GM19035 (cell line): ENCODE results near the gene LGALS3.

ENCODE experiments used
- ATAC-seq: cut with Tn5 transposase; IDR thresholded peaks from one replicate; pipeline ENCODE4 v1.9.1; 2021; ENCODE audit not compliant: unreplicated experiment

Gene LGALS3

DNA sequence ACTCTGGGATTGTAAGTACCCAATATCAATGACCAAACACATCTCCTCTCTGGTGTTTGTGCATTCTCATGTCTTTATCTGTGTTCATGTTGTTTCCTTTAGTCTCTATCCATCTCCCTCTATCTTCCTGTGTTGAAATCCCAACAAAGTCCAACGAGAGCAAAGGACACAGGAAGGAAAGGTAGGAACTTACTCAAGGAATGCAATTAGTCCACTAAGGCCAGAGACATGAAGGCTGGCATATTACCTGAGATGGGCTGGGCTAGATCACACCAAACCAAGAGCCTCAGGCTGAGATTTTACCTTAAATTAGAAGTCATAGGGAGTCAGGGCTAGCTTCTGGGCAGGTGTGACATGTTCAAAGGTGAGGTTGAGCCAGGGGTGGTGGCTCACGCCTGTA lies 14.3 kb upstream of the LGALS3 start:
- no peak for ATAC-seq

DNA sequence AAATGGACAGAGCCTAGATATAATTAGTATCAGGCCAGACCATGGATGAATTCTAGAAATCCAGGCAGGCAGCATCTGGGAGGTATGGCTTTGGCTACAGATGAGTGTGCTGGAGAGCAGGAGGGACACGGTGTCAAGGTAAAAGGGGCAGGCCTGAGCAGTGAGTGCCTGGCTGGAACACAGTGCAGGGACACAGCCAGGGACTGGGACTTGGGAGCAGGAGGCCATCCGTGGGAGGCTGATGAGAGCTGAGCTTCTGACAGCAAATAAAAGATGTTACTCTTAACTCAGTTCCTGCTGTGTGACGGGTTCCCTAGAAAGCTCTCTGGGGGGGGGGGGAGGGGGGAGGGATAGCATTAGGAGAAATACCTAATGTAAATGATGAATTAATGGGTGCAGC lies 13.6 kb upstream of the LGALS3 start:
- ATAC-seq = no peak

DNA sequence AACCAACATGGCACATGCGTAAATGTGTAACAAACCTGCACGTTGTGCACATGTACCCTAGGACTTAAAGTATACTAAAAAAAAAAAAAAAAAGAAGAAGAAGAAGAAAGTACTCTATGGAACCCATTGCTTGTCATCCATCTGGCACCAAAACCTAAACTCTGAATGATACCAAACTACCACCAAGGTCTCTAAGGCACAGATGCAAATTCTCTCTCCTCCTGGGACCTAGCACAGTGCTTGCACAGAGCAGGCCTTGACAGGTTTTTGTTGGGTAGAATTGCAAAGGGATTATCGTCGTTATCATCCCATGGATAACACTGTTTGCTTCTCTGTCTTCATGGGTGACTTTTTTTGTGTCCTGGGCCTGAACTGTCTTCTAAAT lies 13.2 kb upstream of the LGALS3 start:
- ATAC-seq = no peak

GRCh38 chr14:55116246-55117030 lies 12.6 kb upstream of the LGALS3 start:
- no peak for ATAC-seq

DNA sequence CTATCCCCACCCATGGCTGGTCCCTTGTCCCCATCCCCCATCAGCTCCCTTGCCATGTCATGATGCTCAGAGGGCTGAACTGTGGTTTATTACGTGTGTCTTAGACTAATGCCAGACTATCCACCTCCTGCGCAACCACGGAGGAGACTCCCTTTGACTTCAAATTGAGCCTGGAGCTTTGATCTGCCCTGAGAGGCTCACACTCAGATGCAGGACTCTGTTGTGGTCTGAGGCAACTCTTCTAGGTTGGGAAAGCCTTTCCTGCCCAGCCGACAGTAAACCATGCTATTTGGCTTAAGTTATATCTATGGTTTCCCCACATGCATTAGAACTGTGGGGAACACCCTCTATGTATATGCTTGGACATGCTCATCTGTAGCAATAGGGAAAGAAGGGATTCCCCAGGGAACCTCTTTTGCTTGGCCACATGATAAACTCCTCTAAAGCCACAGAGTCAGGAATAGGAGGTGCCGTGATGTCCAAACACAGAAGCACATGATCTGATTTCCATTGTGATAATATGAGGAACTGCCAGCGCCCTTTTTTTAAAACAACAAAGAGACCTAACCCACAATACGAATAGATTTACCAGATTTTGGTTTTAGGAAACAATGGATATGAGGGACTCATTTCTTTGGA lies 11.1 kb upstream of the LGALS3 start:
- ATAC-seq = no peak

DNA sequence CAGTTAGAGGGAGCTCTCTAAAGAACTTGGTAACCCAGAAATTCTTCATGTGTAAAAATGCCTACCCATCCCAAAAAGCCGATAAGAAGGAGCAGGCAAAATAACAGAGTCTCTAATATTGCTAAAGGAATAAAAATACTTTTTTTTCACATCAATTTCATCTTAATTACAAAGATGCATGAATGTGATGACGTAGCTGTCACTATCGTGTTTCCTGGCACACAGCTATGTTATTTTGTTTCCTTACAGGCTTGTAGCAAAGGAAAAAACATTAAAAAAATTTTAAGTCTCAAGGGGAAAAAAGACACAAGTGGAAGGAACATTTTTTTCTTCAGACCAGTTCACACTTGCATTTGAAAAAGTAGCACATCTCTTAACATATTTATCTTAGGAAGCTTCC lies 10.3 kb upstream of the LGALS3 start:
- no peak for ATAC-seq

DNA sequence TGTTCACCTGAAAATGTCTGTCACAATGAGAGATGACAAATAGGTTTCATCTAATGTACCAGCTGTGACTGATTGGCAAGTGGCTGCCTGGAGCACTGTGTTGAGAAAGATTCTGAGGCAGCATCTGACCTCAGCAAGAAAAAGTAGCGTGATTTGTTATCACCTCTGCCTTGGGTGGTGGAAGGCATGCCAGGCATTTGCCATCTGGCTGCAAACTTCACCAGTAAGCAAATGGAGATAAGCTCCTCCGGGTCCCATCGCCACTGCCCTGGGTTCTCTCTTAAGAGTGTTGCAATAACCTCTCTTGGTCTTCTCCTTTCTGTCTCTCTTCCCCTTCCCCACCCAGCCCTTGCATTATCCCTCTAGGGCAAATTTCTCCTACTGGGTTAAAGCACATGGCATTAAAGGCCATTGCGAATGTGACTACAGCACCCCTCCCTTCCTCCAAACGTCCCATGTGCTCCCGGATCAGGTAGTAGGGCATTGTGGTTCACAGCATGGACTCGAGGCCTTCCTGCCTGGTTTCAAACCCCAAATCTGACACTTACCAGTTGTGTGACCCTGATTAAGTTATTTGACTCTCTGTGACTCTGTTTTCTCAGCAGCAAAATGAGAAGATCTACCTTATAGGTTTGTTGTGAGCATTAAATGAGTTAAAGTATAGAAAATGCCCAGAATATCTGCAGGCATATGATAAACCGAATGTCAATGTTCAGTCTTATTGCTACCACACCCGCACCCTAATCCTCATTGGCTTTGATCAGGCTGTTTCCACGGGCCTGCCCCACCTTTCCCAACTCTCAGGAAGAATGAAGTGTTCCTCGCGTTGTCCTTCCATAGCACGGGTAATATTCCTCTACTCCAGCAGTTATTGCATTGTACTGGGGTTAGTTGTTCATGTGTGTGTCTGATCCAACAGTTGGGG lies 8.2 kb upstream of the LGALS3 start:
- no peak for ATAC-seq

- ATAC-seq = no peak
These were observed 7.2 kb upstream of the LGALS3 start for GRCh38 chr14:55121628-55122439.

- no peak for ATAC-seq
These were observed 6.5 kb upstream of the LGALS3 start for GRCh38 chr14:55122440-55122986.

- ATAC-seq = no peak
These were observed 6.0 kb upstream of the LGALS3 start for GRCh38 chr14:55123101-55123500.

DNA sequence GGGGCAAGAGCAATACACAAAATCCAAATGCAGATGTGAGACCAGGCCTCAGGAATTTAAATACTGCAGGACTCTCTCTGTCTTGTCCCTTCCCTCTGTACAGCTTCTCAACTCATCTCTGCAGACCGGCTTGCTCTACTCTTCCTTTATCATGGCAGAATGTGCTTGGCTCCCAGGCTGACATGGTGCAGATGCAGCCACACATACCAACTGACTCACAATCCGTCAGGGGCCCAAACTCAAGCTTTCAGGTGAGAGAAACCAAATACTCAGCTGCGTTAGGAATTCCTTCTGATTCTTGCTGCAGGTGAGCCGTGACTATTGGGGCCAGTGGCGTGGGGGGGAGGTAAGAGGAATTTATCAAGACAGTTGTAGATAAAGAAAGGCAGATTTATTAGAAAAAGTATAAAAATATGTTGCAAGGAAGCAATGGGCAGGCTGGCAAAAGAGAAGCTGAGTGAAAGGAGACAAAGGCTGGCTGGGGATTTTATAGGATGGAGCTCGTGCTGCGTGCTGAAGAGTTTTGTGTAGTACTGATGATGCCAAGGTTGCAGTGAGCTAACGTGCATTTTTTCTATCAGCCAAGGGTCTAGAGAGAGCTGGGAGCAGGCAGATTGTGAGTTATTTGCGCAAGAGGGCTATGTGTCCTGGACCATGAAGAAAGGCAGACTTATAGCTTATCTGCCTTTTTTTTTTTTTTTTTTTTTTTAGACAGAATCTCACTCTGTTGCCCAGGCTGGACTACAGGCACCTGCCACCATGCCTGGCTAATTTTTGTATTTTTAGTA lies 5.0 kb upstream of the LGALS3 start:
- ATAC-seq = no peak

- ATAC-seq = no peak
These were observed 4.2 kb upstream of the LGALS3 start for GRCh38 chr14:55124774-55125386.

DNA sequence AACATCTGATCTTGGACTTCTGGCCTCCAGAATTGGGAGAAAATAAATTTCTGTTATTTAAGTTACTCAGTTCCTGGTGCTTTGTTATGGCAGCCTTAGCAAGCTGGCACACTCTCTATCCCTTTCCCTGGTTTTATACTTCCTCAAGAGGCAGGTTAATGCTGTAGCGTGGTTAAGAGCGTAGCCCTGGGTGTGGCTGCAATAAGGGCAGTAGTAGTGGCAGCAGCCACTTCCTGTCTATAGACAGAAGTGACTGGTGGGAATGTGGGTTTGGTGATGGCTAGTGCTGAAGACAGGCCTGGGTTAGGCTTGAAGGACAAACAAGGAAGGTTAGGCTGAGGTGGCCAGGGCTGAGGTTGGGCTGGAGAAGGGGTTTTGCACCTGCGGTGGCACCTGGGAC lies 3.6 kb upstream of the LGALS3 start:
- no peak for ATAC-seq

DNA sequence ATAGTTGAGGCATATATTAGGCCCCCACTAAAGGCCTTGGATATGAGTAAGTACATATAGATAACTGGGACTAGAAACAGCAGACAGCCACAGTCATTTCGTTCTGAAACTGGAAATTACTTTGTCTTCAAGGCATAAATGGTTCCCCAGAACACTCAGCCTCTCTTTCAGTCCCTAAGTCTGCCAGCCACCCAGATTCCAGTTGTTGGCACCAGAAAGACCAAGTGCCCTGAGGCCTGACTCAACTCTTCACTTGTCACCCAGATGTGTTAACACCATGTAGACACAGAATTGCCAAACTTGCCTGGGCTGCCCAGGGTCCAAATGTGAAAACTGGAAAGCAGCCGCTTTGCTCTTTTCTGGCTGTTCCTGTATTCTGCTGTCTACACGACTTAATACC lies 3.0 kb upstream of the LGALS3 start:
- ATAC-seq = no peak

GRCh38 chr14:55126932-55127459 lies 2.1 kb upstream of the LGALS3 start:
- ATAC-seq = no peak

DNA sequence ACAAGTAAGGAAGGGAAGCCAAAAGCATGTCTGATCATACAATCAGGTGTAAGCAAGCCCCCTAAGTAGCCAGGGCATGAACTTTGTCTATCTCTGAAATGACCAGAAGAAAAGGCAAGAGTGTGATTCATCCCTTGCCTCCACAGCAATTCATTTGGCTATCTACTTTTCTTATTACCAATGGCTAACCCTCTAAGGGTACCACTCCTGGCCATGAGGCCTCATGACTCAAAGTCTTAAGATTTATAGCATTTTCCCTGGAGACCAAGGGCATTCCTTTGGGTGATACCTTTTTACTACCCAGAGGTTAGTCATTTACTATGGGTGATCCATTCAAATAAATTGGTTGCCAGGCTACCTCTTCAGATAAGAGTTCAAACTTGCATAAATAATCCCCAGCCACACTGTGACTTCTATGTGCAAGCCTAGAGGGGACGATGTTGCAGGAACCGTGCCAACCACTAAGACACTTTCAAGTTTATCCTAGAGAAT lies 1.5 kb upstream of the LGALS3 start:
- no peak for ATAC-seq

- no peak for ATAC-seq
These were observed 516 bp upstream of the LGALS3 start for GRCh38 chr14:55128386-55129085.

- ATAC-seq = peak; percentile 70
These were observed 560 bp downstream of the LGALS3 start for GRCh38 chr14:55129428-55130195.
